Activated CD4-positive, alpha-beta T cell treated with anti-CD3 and anti-CD28 coated beads, Interleukin-2, amount 50 U/mL, for 24 hours (primary cell): ENCODE results near the gene ENTPD6.

Experiments used
- DNase-seq, 2 donors: peaks; one replicate each; pipeline ENCODE4 v3.0.0-alpha.2; 2020; ENCODE audit warnings: low read depth in 1 of 2, low spot score in 1 of 2

The ENTPD6 gene

DNA sequence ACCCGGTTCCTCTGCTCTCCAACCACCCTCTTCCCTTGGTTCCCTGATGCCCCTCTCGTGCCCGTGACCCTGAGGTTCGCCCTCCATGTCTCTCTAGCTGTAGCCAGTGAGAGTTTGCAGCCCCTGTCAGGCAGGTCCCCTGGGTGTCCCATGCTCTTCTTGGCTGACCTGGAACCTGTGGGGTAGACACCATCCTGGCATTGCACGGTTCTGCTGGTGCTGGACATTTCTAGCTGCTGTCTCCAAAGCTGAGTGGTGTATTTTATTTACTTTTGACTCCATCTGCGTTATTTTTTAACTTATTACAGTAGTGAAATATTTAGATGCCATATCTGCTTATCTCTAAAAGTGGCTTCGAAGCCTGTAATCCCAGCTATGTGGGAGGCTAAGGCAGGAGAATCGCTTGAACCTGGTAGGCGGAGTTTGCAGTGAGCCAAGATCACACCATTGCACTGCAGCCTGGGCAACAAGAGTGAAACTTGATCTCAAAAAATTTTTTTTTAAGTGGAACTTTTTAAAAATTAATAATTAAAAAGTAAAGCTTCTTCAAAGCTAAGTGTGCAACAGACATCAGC lies 12.5 kb downstream of the ENTPD6 start:
- DNase-seq: no peak

DNA sequence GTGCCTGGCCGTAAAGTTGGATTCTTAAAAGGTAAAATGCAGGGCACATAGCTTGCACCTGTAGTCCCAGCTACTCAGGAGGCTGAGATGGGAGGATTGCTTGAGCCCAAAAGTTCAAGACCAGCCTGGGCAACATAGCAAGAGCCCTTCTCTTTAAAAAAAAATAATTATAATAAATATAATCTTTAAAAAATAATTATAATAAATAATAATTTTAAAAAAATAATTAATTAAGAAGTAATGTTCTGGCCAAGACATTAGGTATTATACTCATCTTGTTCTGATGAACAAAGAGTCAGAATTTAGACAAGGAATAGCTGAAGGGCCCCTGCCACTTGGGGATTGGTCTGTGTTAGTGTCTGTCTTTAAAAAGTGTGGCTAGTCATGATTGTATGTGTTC lies 13.9 kb downstream of the ENTPD6 start:
- DNase-seq: no peak

GRCh38 chr20:25209911-25210310 lies 14.4 kb downstream of the ENTPD6 start:
- no peak for DNase-seq

- no peak for DNase-seq
Observed at GRCh38 chr20:25211273-25211672, 15.8 kb downstream of the ENTPD6 start.

GRCh38 chr20:25212242-25212641 lies 16.7 kb downstream of the ENTPD6 start:
- no peak for DNase-seq

DNA sequence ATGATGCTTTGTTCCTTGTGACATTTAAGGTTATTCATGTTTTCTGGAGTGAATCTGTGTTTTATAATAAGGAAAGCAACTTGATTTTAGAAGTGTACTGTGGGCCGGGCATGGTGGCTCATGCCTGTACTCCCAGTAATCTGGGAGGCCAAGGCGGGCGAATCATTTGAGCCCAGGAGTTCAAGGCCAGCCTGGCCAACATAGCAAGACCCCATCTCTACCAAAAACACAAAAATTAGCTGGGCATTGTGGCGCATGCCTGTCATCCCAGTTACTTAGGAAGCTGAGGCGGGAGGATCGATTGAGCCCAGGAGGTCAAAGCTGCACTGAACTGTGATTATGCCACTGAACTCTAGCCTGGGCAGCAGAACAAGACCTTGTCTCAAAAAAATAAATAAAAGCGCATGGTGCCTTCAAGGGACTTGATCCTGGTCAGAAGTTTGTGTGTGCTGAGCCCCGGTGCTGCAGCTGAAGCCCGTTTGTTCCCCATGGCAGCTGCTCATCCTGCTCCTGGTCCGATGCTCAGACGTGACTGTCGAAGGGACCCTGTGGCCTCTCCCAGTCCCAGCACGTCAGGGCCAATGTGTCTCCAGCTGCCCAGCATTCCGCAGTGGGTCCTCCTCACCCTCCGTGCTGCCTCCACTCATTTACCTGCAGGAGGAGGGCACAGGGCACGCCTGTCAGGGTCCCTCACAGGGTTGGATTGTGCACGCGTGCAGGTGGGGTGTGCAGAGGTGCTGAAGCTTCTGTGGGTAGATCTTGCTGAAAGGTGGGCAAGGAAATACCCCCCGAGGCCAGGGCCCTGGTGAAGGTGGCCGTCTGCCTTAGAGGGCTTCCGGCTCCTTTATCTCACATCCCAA lies 18.3 kb downstream of the ENTPD6 start:
- DNase-seq: no peak

DNA sequence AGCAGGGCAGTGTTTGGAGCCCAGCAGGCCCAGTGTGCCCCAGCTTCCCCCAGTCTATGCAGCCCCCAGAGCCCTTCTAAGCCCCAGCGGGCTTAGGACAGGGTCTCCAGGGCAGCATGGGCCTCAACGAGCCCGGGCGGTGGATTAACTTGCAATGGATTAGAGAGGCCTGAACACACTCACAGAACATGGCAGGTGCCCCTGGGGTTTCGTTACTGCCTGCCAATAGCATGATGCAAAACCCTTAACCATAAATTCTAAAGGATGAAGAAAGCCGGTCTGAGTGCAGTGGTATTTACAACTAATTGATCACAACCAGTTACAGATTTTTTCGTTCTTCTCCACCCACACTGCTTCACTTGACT lies 18.9 kb downstream of the ENTPD6 start:
- DNase-seq: no peak

GRCh38 chr20:25214819-25215218 lies 19.3 kb downstream of the ENTPD6 start:
- no peak for DNase-seq

DNA sequence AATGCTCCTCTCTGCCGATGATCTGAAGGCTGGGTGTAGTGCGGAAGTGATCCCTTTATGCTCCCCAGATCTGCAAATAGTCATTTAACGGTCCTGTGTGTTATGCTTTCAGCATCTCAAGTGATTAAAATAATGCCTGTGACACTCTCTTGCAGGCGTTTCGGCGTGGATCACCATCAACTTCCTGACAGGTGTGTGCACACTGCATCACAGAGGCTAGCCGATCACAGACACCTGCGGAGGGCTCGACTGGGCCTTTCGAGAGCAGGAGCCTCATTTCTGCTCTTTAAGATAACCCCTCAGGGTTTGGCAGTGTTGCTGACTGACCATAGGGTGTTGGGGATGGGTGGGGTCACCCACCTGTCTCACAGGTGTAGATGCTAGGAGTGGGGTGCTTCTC lies 20.0 kb downstream of the ENTPD6 start:
- no peak for DNase-seq

GRCh38 chr20:25216199-25216945 lies 20.9 kb downstream of the ENTPD6 start:
- no peak for DNase-seq

- no peak for DNase-seq
Observed at GRCh38 chr20:25217161-25218108, 21.9 kb downstream of the ENTPD6 start.

- DNase-seq: no peak
Observed at GRCh38 chr20:25218109-25218486, 22.6 kb downstream of the ENTPD6 start.

DNA sequence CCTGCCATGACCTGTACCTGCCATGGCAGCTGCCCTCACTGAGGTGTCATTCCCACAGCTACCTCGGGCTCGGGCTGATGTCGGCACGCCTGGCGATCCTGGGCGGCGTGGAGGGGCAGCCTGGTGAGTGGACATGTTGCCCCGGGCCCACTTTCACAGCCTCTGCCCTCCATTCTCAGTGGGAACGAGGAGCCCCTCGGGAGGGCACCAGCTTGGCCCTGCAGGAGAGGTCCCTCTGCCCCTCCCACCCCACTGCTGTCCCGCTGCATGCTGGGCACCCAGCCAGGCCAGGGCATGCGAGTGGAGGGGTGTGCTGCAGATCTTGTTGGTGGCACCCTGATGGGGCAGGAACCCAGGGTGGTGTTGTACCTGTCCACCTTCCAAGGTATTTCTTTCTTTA lies 23.0 kb downstream of the ENTPD6 start:
- DNase-seq: no peak

GRCh38 chr20:25219365-25219764 lies 23.9 kb downstream of the ENTPD6 start:
- no peak for DNase-seq

DNA sequence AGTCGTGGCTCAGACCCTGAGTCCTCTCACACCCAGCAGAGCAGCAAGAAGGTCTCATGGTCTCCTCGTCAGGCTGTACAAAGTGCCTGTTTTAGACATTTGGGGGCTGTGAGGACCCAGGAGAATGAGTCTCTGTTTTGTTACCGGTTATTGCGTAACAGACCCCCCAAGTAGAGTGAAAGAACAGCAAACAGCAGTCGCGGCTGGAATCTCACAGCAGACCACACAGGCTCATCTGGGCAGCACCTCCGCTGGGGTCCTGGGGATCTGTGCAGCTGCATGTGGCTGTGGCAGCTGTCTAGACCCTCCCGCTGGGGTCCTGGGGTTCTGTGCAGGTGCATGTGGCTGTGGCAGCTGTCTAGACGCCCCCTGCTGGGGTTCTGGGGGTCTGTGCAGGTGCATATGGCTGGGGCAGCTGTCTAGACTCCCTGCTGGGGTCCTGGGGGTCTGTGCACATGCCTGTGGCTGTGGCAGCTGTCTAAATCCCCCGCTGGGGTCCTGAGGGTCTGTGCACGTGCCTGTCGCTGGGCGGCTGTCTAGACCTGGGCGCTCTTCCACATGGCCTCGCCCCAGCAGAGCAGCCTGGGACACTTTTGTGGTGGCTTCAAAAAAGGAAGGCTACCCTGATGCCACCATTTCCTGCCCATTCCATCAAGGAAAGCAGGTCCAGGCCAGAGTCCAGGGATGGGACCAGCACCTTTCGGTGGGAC lies 24.7 kb downstream of the ENTPD6 start:
- DNase-seq: no peak

DNA sequence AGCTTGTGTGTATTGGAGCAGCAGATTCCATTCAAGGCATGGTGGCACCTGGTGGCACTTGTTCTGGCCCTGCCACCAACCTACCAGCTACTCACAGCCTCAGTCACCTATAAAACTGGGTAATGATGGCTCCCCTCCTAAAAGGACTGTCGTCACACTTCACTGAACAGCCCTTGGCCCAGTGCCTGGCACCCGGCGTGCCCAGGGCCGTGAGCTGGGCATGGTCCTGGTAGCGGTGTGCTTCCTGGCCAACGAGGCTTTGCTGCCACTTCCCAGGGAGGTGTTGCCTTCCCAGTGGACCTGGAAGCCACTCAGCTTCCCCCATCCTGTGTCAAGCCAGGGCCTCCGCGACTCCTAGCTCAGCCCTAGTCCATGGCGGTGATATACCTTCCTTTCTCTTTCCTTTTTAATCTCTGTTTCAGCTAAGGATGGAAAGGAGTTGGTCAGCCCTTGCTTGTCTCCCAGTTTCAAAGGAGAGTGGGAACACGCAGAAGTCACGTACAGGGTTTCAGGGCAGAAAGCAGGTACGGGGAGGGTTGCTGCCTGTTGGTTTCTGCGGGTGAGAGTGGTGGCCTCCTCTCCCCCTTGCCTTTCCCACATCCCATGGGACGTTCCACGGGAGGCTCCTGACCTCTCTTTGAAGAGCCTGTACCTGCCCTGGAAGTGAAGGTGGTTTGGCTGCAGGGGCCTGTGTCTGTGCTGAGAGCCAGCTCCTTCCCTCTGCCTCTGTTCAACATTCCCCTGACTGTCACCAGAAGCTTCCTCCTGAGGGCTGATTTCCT lies 25.5 kb downstream of the ENTPD6 start:
- no peak for DNase-seq

DNA sequence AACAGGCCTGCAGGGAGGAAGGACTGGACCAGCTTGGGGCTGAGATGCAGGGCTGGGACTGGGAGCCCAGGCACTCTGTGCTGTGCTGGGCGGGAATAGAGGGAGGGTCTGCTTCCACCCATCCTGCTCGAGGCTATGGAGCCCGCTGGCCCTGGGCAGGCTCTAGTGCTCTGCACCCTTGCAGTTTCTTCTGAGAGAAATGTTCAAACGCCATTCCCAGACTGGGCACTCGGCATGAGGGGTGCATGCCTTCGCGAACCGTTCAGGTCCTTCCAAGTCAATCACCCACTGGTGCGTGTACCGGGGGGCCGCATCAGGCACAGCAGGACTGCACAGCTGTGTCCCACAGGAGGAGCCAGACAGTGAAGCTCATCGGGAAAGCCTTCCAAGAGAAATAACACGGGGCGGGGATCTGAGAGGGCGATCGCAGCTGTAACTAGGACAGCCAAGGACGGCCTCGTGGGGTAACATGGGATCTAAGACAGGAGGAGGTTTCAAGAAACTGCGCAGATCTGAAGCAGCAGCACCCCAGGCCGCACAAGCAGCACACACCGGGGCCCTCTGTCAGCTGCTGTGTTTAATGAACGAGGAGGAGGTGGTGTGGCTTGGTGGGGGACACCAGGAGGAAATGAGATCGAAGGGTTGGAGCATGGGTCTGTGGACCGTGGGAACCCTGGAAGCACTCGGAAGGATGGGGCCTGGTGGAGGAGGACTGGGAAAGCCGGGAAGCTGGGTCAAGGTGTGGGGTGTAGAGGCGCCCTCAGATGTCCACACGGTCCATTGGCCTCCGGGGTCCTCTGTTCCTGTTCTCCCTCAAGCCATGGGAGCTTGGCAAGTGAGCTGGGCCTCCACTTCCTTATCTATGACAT lies 26.3 kb downstream of the ENTPD6 start:
- no peak for DNase-seq

GRCh38 chr20:25222461-25223178 lies 27.1 kb downstream of the ENTPD6 start:
- no peak for DNase-seq
